ENCODE measurements around the gene PNLIPRP1.

Gene PNLIPRP1

GRCh38 chr10:116602648-116603400 is 12.1 kb downstream of the PNLIPRP1 start:
- DNase-seq: no peak

GRCh38 chr10:116606061-116606483 is 15.3 kb downstream of the PNLIPRP1 start:
- DNase-seq: no peak

- DNase-seq: no peak
Observed at GRCh38 chr10:116607336-116607735, 16.6 kb downstream of the PNLIPRP1 start.

DNA sequence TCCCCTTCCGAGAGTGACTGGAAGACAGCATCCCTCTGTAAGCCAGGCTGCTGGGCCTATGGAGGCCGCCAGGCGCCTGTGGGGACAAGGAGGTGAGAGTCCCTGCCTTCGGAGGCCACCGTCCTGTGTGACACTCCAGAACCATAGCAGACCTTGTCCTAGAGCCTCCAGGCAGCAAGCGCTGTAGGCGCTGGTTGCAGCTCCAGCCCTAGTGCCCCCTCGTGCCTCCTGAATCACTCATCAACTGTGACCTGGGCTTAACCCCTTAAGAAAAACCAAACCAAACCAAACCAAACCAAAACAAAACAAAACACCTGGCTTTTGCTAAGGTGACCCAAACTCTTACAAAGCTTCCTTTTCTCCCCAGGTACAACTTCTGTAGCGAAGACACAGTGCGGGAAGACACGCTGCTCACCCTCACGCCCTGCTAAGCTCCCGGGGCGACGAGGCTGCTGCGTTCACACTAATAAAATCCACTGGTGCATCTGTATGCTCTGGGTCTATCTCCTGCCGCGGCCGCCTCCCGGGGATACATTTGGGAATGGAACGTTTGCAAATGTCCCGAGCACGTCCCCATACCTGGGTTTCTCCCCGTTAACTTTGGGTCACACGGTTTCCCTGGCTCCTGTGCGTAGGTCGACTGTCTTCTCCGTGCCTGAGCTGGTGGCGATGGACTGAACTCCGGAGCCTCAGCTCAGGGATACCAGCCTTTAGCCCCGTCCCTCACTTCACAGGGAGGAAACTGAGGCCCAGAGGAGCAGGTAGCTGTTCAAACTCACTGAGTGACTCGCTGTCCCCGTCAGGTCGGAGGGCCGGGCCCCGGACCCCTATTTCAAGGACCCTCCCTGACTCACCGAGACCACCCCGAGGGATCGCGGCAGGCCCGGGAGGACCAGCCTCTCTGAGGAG is 18.2 kb downstream of the PNLIPRP1 start:
- no peak for DNase-seq

DNA sequence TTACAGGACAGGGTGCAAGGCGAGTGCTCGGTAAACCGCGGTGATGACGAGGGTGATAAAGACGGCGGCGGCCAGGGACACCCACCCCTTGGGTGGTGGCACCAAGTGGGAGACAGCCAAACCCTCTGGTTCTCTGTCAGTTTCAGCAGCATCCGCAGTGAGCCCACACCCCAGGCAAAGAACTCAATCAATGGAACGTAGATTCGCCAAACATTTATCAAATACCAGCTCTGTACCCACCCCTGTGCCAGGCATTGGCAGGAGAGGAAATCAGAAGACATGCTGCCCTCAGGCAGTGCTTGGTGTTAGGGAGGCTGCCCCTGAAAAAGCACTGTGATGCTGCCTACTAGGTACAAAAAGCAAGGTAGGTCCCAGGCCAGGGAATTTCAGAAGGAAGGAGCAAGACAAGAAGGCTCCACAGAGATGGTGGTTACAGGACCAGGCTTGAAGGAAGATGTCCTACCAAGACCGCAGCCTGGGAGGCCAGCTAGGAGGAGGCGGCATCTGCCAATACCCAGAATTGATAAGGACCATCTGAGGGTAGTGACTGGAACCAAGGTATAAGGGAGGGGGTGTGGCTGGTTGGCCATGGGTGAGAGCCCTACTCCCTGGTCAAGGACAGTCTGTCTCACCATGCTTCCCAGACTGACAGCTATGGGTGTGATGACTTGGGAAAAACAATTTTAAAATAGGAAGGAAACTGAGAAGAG is 19.8 kb downstream of the PNLIPRP1 start:
- no peak for DNase-seq

DNA sequence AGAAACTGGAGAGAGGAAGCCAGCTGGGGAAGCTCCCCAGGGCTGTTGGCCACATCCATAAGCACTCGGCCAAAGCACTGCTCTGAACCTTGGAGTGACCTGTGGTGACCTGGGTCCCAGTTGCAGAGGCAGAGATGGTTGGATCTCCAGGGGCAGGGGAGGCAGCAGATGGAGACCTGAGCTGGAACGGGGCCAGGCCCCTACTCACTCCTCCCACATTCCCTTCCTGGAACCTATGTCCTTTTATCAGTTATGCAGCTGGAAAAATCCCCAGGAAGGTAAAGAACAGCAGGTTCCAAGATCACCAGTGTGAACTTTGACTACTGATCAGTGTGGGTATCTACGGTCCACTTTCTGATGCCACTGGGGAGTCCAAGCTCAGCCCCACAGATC is 20.4 kb downstream of the PNLIPRP1 start:
- no peak for DNase-seq

- DNase-seq: no peak
Observed at GRCh38 chr10:116612107-116612769, 21.5 kb downstream of the PNLIPRP1 start.

GRCh38 chr10:116613471-116613870 is 22.7 kb downstream of the PNLIPRP1 start:
- DNase-seq: no peak

DNA sequence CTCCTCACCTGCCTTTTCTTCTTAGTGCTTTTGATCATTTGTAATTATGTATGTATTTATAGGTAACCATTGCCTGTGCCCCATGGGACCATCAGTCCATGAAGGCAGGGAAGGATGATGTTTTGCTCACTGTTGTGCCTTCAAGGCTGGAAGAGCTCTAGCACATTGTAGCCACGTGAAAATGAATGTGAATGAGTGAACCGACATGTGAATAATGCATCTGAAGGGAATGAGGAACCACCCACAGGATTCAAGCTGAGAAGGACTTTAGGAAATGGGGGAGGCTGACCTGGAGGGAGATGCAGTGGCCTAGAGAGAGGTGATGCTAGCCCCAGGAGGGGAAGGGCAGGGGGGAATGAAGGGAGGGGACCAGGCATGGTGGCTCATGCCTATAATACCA is 24.0 kb downstream of the PNLIPRP1 start:
- no peak for DNase-seq

GRCh38 chr10:116615199-116615776 is 24.5 kb downstream of the PNLIPRP1 start:
- no peak for DNase-seq

GRCh38 chr10:116620423-116621400 is 30.0 kb downstream of the PNLIPRP1 start, which contains the start of gene PNLIPRP2:
PNLIPRP2 (plus strand) TSS chr10:116620953.
- DNase-seq: no peak

DNA sequence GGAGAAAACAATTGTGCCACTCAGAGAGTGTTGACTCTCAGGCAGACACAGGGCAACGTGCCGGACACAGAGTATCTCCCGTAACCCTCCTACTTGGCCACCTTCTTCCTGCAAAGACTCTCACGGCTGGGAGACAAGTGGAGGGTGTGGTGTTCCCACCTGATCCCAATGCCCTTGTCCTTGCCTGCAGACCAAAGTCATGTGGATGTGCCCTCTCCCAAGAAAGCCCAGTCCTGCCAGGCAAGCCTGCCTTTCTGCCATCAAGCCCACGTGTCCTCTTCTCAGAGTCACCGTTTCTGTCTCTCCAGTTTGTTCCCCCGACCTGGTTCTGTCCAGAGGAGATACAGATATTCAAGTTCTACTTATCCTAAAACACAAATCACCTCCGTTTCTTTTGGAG is 30.7 kb downstream of the PNLIPRP1 start:
- no peak for DNase-seq

DNA sequence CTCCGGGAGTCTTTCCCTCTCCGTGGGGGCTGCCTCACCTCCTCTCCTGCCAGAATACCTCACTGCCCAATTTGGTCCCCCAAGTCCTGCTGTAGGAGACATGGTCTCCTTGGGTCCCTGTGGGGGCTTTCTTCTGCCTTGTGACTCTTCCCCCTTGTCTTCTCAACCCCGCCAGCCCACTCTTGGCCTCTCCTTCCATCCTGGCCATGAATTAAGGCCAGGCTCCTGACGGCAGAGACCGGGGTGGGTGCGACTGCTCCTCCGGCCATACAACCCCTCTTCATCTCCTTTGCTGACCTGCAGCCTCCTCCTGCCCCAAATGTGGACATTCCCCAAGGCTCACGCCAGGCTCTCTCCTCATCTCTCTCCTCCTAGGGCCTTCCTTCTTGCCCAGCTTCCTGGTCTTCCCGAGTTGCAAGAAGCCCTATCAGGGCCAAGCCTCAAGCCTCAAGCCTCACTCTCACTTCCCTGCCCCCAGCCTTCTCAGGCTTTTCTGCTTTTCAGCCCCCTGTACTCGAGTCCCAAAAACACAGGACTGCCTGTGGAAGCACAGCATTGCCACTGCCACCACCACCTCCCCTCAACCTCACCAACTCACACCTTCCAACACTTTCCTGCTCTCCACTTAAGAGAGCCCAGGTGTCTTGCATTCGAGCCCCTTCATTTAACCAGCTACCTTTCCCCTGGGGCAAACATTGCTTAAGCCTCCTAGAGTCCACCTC is 31.3 kb downstream of the PNLIPRP1 start:
- DNase-seq: no peak

DNA sequence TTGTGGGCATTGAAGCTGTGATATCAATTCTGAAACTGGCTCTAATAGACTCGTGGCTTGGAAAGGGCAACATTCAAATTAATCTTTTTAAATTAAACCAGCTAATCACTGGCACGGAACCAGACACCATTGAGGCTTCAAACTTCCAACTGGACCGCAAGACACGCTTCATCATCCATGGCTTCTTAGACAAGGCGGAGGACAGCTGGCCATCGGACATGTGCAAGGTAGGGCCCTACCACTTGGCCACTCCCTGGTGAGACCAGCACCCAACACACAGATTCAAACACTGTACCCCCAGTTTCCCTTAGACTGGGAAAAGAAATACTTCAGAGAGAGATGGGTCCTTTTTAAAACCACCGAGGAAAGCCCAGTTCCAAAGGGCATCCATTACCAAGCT is 35.1 kb downstream of the PNLIPRP1 start:
- DNase-seq: no peak

GRCh38 chr10:116626815-116627214 is 36.1 kb downstream of the PNLIPRP1 start:
- DNase-seq: no peak

DNA sequence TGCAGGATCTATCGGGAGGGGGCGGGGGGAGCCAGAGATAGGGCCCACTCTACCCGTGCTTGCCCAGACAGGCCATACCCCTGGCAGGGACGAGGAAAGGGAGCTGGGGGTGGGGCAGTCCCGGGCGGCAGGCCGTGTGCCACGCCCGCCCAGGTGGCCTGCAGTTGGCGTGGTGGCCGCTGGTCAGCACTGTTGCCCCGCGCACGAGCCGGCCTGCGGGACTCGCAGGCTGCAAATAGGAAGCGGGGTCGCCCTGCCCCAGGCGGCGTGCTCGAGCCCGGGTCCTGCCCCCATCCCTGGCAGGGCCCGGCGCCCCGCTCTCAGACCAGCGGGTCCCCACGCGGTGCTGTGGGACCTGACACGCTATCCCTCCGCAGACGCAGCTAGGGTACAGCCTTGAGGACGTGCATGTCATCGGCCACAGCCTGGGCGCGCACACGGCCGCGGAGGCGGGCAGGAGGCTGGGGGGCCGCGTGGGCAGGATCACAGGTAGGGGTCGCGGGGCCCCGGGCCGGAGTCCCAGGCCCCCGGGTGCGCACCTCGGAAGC is 36.7 kb downstream of the PNLIPRP1 start:
- no peak for DNase-seq

GRCh38 chr10:116629340-116629739 is 38.6 kb downstream of the PNLIPRP1 start:
- DNase-seq: no peak

DNA sequence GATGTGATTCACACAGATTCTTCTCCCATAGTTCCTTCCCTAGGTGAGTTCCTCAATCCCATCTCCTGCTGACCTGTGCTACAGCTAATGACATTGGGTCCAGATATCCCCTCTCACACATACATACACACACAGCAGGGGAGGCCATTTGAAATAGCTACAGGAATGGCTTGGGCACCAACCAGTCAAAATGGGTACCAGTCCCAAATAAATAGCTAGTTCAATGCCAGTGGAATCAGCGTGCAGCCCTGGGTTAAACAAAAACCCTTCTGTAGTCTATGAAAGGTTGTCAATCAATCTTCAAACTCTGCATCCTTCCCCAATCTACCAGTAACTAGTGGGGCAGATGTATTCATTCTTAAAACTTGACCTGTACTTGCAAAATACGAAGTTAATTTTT is 39.3 kb downstream of the PNLIPRP1 start:
- no peak for DNase-seq

DNA sequence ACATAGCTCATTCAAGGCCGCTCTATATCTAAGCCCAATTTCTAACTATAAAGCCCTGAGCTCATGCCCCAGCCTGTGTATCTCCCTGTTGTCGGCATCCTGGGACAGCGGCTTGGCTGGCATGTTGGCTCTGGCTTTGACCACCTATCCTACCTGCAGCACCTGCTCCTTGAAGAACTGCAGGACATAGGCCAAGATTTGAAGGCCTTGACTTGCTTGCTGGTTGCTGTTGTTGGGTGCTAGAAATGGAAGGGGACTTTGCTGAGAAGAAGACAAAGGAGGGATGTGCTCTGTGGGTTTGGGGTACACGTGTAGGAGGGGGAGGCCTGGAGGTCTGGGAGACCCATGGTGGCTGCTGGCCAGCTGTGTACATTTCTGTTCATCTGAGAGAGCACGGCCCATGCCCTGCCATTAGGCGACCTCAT is 41.1 kb downstream of the PNLIPRP1 start:
- no peak for DNase-seq

- no peak for DNase-seq
Observed at GRCh38 chr10:116632596-116633215, 41.9 kb downstream of the PNLIPRP1 start.

All from NCI-H2029 (cell line).